ENCODE results near the gene ORMDL3.

ORMDL3 gene

GRCh38 chr17:39927101-39927928 is at the start of gene ORMDL3, which contains the start of gene LRRC3C:
ORMDL3 (minus strand) TSS chr17:39927601; CDS start chr17:39924203, 3,398 bp downstream.
LRRC3C (plus strand) TSS chr17:39927732; CDS start chr17:39941524, 13,792 bp downstream.
- peak; percentile 91 for DNase-seq

DNA sequence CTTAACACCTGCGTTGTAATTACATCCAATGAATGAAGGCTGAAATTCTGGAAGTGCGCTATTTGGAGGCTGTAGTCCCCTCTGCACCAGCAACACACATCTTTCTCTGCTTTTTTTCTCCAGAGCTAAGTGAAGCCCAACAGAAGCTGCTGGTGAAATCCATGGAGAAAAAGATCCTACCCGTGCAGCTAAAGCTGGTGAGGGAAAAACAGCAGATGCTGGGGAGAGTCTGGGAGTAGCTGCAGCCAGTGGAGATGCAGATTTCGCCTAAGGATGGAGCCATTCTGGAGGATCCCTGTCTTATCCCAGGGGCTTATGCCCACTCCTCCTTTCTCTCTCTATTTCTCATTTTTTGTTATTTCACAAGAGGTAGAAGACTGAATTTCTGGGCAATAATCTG is 48.4 kb upstream of the ORMDL3 start:
- DNase-seq, result no peak

- no peak for DNase-seq
These were observed 47.0 kb upstream of the ORMDL3 start for GRCh38 chr17:39974433-39974832.

- DNase-seq, result no peak
These were observed 46.1 kb upstream of the ORMDL3 start for GRCh38 chr17:39973496-39973895.

- DNase-seq, result no peak
These were observed 44.9 kb upstream of the ORMDL3 start for GRCh38 chr17:39972271-39972670.

DNA sequence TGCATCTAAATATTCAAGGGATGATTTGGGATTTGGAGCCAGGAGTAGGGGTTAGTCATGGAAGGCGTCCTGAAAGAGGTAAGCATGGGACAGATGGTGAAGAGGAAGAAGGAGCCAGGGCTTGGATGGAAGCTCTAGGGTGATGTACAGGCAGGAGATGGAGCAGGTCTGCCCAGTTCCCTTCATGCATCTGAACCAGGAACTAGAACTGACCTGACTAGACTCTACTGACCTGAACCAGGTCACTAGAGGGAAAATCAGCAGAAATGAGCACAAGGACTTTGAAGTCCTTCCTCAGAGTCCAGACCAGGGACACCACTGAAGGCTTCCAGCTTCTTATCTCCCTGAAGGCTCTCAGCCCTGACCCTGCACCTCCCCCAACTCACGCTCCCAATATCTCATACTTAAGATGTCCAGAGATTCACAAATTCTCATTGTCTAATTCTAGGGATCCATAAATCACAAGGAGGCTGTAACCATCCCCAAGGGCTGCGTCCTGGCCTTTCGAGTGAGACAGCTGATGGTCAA is 43.7 kb upstream of the ORMDL3 start:
- DNase-seq, result no peak

GRCh38 chr17:39970157-39970692 is 42.8 kb upstream of the ORMDL3 start:
- no peak for DNase-seq

- DNase-seq, result no peak
These were observed 42.0 kb upstream of the ORMDL3 start for GRCh38 chr17:39969375-39969774.

DNA sequence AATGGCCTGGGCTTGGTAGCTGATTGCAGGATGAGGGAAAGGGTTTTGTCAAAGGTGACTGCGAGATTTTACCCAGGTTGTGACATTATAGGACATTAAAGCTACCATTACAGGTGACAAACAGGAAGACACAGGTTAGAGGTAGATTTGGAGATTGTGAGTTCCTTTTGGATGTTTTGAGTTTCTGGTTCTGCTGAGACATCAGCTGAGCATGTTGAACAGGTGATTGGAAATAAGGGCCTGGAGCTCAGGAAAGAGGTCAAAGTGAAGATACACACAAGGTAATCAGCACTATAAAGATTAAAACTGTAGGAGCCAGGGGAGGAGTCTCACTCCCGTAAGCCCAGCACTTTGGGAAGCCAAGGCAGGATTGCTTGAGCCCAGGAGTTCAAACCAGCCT is 41.4 kb upstream of the ORMDL3 start:
- no peak for DNase-seq

DNA sequence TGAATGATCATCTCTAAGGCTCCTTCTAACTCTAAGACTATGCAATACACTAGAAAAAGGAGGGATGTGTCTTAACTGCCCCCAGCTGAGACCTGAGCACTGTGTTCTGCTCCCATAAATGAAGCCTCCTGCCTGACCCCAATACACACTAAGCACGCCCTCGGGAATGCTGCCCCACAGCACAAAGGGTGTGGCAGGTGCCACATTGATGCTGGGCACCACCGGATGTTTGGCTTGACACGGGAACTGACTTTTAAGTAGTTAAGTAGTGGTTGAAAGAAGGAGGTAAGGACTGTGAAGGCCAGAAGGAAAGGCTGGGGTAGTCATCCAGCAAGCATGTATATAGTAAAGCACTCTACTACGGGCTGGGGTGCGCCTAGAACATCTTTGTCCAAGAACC is 39.4 kb upstream of the ORMDL3 start:
- no peak for DNase-seq

DNA sequence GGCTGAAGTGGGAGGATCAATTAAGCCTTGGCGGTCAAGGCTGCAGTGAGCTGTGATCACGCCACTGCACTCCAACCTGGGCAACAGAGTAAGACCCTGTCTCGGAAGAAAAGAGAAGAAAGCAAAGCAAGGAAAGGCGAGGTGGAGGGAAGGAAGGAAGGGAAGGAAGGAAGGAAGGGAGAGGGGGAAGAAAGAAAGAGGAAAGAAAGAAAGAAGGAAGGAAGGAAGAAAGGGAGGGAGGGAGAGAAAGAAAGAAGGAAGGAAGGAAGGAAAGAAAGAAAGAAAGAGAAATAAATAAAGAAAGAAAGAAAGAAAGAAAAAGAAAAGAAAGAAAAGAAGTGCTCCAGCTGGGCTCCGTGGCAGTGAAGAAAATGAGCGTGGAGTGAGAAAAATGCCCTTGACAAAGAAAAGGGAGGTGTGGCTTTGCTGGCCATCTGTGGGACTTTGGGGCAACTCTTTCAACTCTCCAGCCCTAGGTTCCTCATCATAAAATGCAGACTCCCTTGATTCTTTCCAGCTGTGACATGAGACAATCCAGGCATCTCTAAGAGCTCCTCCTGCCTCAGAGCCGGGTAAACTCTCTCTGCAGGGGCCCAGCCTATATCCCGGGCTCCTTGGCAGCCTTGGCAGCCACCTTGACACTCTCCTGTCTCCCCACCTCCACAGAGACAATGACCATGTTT is 37.8 kb upstream of the ORMDL3 start:
- DNase-seq, result no peak

DNA sequence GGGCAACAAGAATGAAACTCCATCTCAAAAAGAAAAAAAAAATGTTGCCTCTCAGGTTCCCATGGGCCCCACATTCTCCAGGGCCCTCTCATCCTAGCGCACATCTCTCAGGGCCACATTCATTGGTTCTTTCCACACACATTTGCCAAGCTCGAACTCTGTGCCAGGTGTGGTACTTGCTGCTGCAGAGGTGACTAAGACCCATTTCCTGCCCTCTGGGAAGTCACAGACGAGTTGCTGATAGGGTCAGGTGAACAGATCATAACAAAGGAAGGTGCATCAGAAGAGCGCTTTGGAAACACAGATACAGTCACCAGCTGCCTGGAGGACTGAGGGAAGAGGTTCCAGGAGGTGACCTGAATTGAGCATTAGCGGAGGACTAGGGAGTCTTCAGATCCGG is 36.4 kb upstream of the ORMDL3 start:
- DNase-seq, result no peak

GRCh38 chr17:39962642-39963220 is 35.3 kb upstream of the ORMDL3 start, which contains the start of gene GSDMA:
GSDMA (plus strand) TSS chr17:39963004; CDS start chr17:39965688, 2,684 bp downstream.
- DNase-seq, result peak; percentile 12

- no peak for DNase-seq
These were observed 33.2 kb upstream of the ORMDL3 start for GRCh38 chr17:39960524-39961041.

DNA sequence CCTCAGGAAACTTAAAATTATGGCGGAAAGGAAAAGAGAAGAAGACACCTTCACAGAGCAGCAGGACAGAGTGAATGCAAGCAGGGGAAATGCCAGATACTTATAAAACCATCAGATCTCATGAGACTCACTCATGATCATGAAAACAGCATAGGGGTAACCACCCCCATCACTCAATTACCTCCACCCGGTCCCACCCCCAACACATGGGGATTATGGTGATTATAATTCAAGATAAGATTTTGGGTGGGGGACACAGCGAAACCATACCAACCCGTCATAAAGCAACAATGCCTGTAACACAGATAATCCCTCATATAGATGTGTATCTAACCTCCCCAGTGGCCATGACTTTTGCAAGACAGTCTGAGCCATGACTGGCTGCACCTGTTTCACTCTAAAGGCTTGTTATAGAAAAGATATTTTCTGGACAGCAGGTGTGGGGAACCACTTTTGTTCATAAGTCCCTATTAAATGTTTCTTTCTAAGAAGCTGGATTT is 28.4 kb upstream of the ORMDL3 start:
- no peak for DNase-seq

DNA sequence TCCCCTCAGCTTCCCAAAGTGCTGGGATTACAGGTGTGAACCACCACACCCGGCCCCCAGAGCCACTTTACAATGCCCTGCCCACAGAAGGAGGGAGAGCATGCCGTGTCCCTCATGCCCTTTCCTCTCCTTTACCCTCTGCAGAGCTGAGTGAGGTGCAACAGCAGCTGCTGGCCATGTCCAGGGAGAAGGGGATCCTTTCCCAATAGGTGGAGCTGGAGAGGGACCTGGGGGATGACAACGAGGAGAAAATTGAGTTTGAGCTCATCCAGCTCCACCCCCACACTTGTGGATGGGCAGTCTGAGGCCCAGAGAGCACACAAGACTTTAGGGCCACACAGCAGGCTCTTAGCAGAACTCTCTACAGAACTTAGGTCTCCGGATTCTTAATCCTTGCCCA is 27.5 kb upstream of the ORMDL3 start:
- no peak for DNase-seq

DNA sequence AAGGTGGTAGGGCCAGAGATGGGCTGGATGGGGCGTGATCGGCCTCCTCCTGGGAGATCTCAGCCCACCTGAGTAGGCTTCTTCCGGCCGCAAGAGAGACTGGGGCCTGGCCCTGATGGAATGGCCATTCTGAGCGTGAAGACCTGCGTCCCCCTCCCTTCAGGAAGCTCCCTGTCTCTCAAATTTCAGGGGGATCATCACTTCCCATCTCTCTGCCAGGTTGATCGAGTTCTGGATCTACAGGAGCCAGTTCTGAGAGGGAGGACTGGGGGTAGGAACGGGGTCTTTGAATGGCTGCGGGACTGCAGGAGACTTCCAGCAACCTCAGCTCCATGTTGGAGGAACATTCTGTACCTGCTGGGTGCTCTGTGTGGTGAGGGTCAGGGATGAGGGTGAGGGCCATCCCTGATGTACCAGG is 26.1 kb upstream of the ORMDL3 start:
- no peak for DNase-seq

- DNase-seq, result peak; percentile 99
These were observed 25.5 kb upstream of the ORMDL3 start for GRCh38 chr17:39952680-39953470.

- no peak for DNase-seq
These were observed 24.7 kb upstream of the ORMDL3 start for GRCh38 chr17:39951924-39952679.

GRCh38 chr17:39950871-39951348 is 23.5 kb upstream of the ORMDL3 start:
- peak; percentile 12 for DNase-seq

DNA sequence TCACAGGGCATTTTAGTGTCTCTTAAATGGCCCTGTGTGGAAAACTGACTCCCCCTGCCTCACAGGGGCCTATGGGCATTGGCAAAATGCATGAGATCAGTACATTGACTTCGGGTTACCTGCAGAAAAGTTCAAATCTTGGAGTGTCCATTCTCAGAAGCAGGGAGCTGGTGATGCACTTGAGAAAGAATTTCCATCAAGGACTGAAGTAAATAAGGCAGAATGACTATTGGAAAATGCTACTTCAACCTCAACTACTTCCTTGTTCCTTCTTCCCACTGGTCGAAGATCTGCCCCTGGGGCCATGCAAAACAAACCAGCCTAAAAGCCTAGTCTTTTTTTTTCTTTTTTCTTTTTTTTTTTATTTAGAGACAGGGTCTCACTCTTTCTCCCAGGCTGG is 21.6 kb upstream of the ORMDL3 start:
- no peak for DNase-seq

Data from NCI-H1436 (cell line).